GM19463 (cell line): ENCODE results near the gene VEZT.
"Not testable (repeated sequence)": the region's sequence is repeated elsewhere in the genome, so short reads cannot be mapped to it uniquely, and the experiment has no call there.

Experiments used
- ATAC-seq: cut with Tn5 transposase; IDR thresholded peaks from one replicate; pipeline ENCODE4 v1.9.1; 2021; ENCODE audit warnings: mild to moderate bottlenecking, moderate library complexity; ENCODE audit not compliant: unreplicated experiment

VEZT gene

DNA sequence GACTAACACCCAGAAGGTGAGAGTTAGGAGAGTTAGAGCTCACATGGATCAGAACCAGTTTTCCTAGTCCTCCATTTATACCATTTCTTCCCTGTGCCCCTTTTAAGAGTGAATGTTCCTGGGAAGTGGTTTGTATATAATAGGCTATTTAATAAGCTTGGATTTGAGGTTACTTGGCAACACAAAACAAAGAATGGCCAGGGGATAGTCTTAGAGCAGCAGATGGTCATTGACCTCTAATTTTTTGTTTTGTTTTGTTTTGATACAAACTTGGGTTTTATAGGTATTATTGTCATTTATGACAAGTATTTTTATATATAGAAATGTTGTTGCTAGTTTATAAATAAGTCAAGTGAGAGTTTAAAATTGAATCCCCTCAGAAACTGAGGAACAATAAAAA lies 35.8 kb downstream of the VEZT start:
- no peak for ATAC-seq

GRCh38 chr12:95257541-95257940 lies 39.9 kb downstream of the VEZT start:
- no peak for ATAC-seq

DNA sequence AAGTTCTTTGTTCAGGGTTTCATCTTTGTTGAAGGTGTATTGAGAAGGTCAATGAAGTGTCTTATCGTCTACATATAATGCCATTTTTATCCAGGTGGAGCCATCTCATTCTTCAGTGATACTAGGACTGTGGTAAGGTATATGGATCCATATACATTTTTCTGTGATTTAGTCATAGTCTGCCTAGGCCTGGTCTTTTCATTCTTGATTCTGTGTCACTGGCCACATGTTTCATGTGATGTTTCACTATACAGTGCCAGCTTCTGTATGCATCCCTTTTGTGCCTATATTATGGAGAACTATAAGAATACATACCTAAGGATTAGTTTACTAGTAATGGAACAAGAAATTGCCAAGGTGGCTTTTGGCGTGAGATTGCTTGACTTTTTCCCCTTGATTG lies 40.5 kb downstream of the VEZT start:
- no peak for ATAC-seq

DNA sequence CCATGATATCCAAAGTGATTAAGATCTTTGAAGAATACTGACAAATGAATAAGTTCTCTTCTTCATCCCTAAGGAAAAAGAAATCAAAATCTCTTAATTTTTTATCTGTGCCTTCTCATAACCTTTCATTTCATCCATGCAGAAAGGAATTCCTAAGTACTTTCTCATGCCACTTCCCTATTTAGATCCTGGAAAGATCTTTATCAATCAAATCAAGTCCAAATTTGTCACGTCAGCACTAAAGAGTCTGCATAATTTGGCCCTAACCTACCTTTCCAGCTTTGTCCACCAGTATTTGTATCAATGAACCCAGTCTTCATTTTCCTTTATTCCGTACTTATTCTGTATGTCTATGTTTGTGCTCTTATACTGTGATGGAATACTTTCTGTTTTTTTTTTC lies 41.2 kb downstream of the VEZT start:
- no peak for ATAC-seq

DNA sequence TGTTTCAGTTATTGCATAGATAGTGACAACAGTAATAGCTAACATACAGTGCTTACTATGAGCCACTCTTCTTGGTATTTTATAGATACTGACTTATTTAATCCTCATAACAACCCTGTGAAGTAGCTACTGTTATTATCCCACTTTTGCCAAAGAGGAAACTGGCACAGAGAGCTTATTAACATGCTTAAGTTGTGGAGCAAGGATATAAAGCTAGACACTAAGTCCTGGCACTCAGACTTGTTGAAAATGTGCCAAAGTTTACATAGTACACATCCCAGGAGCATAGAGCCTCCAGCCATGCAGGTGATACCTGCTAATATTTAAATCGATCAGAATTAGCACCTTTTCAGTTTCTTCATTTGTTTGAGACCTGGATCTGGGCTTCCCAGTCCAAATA lies 41.8 kb downstream of the VEZT start:
- ATAC-seq, result no peak

DNA sequence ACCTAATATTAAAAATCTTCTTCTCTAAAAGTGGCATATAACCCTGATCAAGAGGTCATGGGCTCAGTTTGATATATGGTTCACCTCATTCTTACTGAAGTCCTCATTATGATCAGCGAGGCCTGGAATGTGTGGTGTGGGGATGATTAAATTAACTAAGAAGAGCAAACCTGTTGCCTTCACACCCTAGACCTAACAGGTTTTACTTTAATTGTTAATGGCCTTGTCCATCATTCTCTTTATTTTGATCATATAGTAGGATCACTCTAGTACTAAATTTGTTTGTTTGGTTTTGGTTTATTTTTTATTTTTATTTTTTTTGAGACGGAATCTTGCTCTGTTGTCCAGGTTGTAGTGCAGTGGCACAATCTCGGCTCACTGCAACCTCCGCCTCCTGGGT lies 43.5 kb downstream of the VEZT start:
- no peak for ATAC-seq

GRCh38 chr12:95262808-95263207 lies 45.2 kb downstream of the VEZT start:
- no peak for ATAC-seq

DNA sequence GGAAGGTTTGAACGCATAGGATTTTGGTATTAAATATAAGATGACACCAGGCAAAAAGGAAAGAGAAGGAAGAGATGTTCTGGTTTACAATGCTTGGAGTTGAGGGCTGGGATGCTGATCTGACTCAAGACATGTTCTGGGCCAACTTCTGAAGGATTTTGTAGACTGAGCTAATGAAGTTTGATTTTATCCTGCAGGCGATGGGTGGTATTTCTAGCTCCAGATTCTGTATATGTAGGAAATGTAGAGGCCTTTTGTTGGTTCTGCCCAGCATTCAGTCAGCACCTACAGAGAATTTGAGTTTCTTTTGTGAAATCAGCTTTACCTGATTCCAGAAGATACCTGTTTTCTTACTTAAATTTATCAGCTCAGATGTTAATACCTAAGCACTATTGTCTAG lies 48.2 kb downstream of the VEZT start:
- no peak for ATAC-seq

GRCh38 chr12:95266254-95266653 lies 48.6 kb downstream of the VEZT start:
- ATAC-seq, result no peak

- no peak for ATAC-seq
These were observed 52.3 kb downstream of the VEZT start for GRCh38 chr12:95269892-95270291.

GRCh38 chr12:95271465-95271864 lies 53.9 kb downstream of the VEZT start:
- no peak for ATAC-seq

- ATAC-seq, result no peak
These were observed 59.5 kb downstream of the VEZT start for GRCh38 chr12:95277139-95277538.

DNA sequence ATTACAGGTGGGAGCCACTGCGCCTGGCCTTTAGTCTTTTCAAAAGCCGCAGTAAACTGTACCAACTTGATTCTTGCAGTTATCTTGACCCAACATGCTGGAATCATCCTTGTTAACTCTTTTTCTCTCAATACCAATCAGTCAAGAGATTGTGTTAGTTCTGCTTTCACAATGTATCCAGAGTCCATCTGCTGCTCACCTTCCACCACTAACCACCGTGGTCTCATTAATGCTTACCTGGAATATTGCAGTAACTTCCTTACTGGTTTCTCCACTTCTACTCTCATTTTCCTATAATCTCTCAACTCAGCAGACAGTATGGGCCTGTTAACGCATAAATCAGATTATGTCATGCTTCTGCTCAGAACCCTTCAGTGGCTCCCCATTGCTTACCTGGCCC lies 62.2 kb downstream of the VEZT start:
- no peak for ATAC-seq

- no peak for ATAC-seq
These were observed 64.7 kb downstream of the VEZT start for GRCh38 chr12:95282266-95282665.

DNA sequence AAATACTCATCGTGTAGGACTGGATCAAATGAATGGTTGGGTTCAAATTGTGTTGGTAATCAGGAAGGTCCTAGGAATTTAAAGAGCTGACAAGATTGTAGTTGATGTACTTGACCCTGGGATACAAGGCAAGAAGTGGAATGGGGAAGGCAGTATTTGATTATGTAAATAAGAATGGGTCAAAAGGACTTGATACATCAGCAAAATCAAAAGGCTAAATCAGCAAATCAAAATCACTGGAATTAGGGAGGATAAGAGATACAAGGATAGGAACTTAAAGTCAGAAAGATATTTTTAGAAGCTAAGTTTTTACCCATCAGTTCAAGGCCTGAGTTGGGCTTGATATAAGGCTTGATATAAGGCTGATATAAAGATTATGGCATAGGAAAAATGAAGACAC lies 65.8 kb downstream of the VEZT start:
- no peak for ATAC-seq

DNA sequence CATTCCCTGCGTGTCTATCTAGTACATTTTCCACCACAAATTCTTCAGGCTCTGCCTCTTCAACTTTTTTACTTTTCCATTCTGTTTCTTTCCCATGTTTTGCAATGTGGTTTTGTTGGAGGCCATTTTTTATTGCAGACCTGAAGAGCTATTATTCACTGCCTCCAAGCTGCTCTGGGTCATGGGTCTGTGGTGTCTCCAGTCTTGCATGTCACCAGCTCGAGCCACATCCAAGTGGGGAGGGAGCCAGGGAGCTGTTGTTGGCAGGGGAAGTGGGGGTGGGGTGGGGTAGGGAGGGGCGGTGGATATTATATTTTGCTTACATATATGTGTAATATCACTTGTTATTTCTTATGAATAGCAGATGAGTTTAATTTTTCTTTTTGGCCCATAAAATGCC lies 69.1 kb downstream of the VEZT start:
- no peak for ATAC-seq

DNA sequence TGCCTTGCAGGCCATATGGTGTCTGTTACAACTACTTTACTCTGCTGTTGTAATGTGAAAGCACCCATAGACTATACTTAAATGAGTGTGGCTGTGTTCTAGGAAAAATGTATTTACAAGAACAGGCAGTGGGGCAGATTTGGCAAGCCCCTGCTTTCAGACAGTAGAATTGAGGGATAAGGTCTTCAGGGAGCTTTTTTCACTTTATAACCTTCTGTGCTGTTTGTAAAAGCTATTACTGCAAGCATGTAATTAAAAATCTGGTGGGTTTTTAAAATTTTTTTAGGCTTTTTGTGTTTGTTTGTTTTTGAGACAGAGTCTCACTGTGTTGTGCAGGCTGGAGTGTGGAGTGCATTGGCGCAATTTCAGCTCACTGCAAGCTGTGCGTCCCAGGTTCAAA lies 73.9 kb downstream of the VEZT start:
- no peak for ATAC-seq

DNA sequence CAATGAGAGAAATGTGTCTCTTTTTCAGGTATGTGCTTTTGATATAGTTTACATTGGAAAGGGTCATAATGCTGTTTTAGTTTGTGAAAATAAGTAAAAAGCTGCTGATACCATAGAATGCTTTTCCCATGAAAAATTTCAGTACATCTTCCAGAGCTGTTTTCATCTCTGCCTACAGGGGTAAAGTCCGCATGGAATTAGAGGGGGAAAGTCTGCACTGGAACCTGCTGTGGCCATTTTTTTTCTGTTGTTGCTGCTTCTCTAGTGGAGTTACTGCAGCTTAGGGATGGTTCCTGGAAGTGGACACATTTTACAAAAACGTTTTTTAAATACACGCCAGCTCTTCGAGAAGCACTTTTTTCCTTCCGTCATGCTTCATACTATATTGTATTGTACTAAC lies 81.3 kb downstream of the VEZT start:
- ATAC-seq, result no peak

DNA sequence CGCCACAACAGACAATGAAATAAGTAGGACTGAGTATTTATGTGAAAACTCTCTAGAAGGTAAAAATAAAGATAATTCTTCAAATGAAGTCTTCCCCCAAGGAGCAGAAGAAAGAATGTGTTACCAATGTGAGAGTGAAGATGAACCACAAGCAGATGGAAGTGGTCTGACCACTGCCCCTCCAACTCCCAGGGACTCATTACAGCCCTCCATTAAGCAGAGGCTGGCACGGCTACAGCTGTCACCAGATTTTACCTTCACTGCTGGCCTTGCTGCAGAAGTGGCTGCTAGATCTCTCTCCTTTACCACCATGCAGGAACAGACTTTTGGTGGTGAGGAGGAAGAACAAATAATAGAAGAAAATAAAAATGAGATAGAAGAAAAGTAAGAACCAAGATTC lies 82.7 kb downstream of the VEZT start:
- no peak for ATAC-seq

GRCh38 chr12:95303476-95303875 lies 85.9 kb downstream of the VEZT start:
- ATAC-seq, result no peak

DNA sequence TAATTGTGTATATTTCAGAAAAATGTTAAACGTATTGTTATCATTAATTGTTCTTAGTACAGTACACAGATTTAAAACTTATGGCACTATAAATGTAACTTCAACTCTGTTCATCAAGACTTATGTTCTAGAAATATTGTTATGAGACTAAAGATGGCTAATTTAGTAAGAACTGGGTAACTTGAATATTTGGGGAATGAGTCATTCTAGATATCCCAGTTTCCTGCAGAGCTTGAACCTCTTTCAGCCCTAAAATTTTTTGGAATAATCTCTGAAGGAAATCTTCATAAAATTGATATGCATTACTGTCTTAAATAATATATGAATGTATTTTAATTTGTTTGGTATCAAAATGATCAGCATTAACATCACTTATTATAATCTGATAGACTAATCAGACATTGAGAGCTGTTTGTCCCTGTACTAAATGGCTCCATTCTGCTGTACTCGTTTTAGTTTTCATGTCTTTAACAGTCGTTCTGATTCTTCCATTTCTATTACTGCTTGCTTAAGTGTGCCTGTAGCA lies 87.1 kb downstream of the VEZT start:
- ATAC-seq, result no peak

DNA sequence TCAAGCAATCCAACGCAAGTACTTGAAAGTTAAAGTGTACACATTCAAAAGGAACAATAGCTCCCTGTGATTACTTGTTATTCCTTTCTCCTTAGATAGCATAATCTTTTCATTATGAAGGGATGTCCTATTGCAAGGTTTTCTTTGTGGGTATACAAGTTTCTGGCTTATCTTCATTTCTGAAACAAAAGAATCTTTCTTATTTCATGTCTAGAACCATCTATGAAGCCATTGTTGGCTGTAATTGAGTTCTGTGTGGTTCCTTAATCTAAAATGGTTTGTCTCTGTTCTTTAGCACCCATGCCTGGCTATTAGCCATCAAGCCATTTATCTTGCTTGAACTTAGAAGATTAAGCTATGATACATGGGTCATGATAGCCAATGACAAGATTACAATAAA lies 95.0 kb downstream of the VEZT start:
- ATAC-seq, result no peak

DNA sequence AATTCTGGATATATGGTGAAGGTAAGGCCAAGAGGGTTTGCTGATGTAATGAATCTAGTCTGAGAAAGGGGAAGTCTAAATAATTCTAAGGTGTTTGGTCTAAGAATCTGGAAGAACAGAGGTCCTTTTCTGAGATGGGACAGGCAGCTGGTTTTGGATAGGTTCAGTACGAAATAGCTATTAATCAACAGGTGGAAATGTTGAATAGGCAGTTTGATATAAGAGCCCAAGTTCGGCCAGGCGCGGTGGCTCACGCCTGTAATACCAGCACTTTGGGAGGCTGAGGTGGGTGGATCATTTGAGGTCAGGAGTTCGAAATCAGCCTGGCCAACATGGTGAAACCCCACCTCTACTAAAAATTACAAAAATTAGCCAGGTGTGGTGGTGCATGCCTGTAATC lies 97.1 kb downstream of the VEZT start:
- not testable (repeated sequence) for ATAC-seq

DNA sequence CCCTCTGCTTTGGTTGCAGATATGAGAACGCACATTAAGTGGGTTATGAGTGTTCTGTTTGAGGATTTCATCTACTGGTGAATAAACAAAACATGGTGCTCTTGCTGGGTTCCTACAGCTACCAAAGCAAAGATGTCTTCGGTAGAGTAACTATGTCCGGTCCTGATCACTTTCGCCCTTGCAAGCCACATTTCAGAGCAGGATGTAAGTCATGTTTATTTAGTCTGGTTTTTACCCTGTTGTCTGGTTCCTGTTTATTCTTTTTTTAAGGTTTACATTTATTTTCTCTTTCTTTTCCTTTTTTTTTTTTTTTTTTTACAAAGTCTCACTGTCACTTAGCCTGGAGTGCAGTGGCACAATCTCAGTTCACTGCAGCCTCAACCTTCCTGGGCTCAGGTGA lies 99.2 kb downstream of the VEZT start:
- ATAC-seq, result no peak
